HepG2 (cell line): ENCODE results near the gene TMF1. TPM values are rescaled to one million over a fixed set of nuclear protein-coding genes. Genes with fewer than 3 reads are reported as not detected.

ENCODE experiments used
- CAMTA2 ChIP-seq: sonication (generic); formaldehyde crosslinking; IDR thresholded peaks from 2 replicates; pipeline ENCODE4 v1.4.0; 2020; ENCODE audit warnings: mild to moderate bottlenecking, missing genetic modification reagents, borderline replicate concordance
- CREM ChIP-seq, 2 experiments: sonication (generic) in 1 of 2; formaldehyde crosslinking in 1 of 2; IDR thresholded peaks; 2 replicates each; pipeline versions ENCODE4 v1.4.0 to v1.6.1; 2016 to 2020; ENCODE audit warnings: antibody characterized with exemption in 1 of 2, mild to moderate bottlenecking in 1 of 2, missing genetic modification reagents in 1 of 2
- GABPB1 ChIP-seq: IDR thresholded peaks from 2 replicates; pipeline ENCODE4 v1.6.1; 2016; ENCODE audit warnings: mild to moderate bottlenecking, missing genetic modification reagents, moderate library complexity, missing compliant biosample characterization
- GPN1 ChIP-seq: sonication (generic); formaldehyde crosslinking; IDR thresholded peaks from 2 replicates; pipeline ENCODE4 v1.5.1; 2020; ENCODE audit warnings: missing genetic modification reagents, borderline replicate concordance
- KDM1A ChIP-seq: IDR thresholded peaks from 2 replicates; pipeline ENCODE4 v1.6.1; 2016; ENCODE audit warnings: missing compliant biosample characterization
- LRRFIP1 ChIP-seq: sonication (generic); formaldehyde crosslinking; conservative IDR thresholded peaks from 2 replicates; pipeline ENCODE4 v1.4.0; 2020; ENCODE audit warnings: missing genetic modification reagents
- MTERF4 ChIP-seq: sonication (generic); formaldehyde crosslinking; IDR thresholded peaks from 2 replicates; pipeline ENCODE4 v1.8.0; 2023; ENCODE audit warnings: mild to moderate bottlenecking, missing genetic modification reagents
- NBN ChIP-seq: fragments of 450-650 bp; conservative IDR thresholded peaks from 2 replicates; pipeline ENCODE4 v1.6.1; 2017
- RXRB ChIP-seq: IDR thresholded peaks from 2 replicates; pipeline ENCODE4 v1.6.1; 2016; ENCODE audit warnings: borderline replicate concordance, missing genetic modification reagents, missing compliant biosample characterization
- ZFP91 ChIP-seq: sonication (generic); formaldehyde crosslinking; IDR thresholded peaks from 2 replicates; pipeline ENCODE4 v1.9.0; 2022; ENCODE audit warnings: missing genetic modification reagents, mild to moderate bottlenecking, borderline replicate concordance
- ZMYM2 ChIP-seq: sonication (generic); formaldehyde crosslinking; IDR thresholded peaks from 2 replicates; pipeline ENCODE4 v1.8.0; 2022; ENCODE audit warnings: mild to moderate bottlenecking, missing genetic modification reagents
- ZNF142 ChIP-seq: sonication (generic); formaldehyde crosslinking; IDR thresholded peaks from 2 replicates; pipeline ENCODE4 v1.4.0; 2020; ENCODE audit warnings: missing genetic modification reagents
- ZNF333 ChIP-seq: sonication (generic); formaldehyde crosslinking; IDR thresholded peaks from 2 replicates; pipeline ENCODE4 v1.4.0; 2020; ENCODE audit warnings: mild to moderate bottlenecking, missing genetic modification reagents, borderline replicate concordance
- ZNF414 ChIP-seq: sonication (generic); formaldehyde crosslinking; IDR thresholded peaks from 2 replicates; pipeline ENCODE4 v1.5.0; 2020; ENCODE audit warnings: missing genetic modification reagents
- ZNF562 ChIP-seq: sonication (generic); formaldehyde crosslinking; IDR thresholded peaks from 2 replicates; pipeline ENCODE4 v1.8.0; 2022; ENCODE audit warnings: missing genetic modification reagents, borderline replicate concordance
- polyA plus RNA-seq, 8 experiments: library from polyadenylated mRNA; depleted of rRNA in 3 of 8; stranded (reverse) in 7 of 8; unstranded in 1 of 8; fragments of >200 nt; fragmentation: Illumina TruSeq in 4 of 8; extraction: Trizol in 4 of 8; gene quantifications; 2 replicates each; pipeline versions ENCODE4 v1.2.1 to v1.2.3, GENCODE V29; 2011 to 2016; ENCODE audit warnings: low read depth in 4 of 8, missing spikeins in 1 of 8, mixed read lengths in 1 of 8; ENCODE audit not compliant: insufficient read depth in 1 of 8
- total RNA-seq, 5 experiments: library from RNA; depleted of rRNA; stranded (reverse); fragments of >200 nt; fragmentation: Illumina TruSeq; extraction: Trizol; gene quantifications; 2 replicates each; pipeline ENCODE4 v1.2.3, GENCODE V29; 2016; ENCODE audit warnings: low read depth in 1 of 5

Gene TMF1
- total and polyA plus RNA-seq, 2 of the 13 experiments (the other 11 are each of a cell fraction or from before 2014, with no cell fraction given), result 12.1 to 38.4 TPM

- no peak; the same call in 1 of the 2 replicates for TF ChIP-seq ZNF142 (CRISPR knock-in tag)
- TF ChIP-seq KDM1A (CRISPR knock-in tag), result no peak
- no peak for TF ChIP-seq LRRFIP1
- no peak for TF ChIP-seq NBN
- 0 out of 2 replicates have a peak, but pooled peaks have one; percentile 13 for TF ChIP-seq ZNF333 (CRISPR knock-in tag)
- TF ChIP-seq ZNF414 (CRISPR knock-in tag), result no peak
- no peak for TF ChIP-seq ZMYM2 (CRISPR knock-in tag)
- TF ChIP-seq GABPB1 (CRISPR knock-in tag), result peak; percentile 93
- peak; percentile 74; the same call in 1 of the 2 replicates for TF ChIP-seq ZFP91 (CRISPR knock-in tag)
- TF ChIP-seq CREM (IDR thresholded peaks at IDR 0.05), result peak; percentile 96
- 0 out of 2 replicates have a peak, but pooled peaks have one; percentile 39 for TF ChIP-seq CREM (CRISPR knock-in tag; IDR thresholded peaks at IDR 0.05)
- TF ChIP-seq MTERF4, result no peak
- no peak for TF ChIP-seq GPN1
- no peak for TF ChIP-seq CAMTA2 (CRISPR knock-in tag)
- 0 out of 2 replicates have a peak, but pooled peaks have one; percentile 9 for TF ChIP-seq RXRB (CRISPR knock-in tag)
- no peak for TF ChIP-seq ZNF562 (CRISPR knock-in tag)
These were observed at the start of gene TMF1 (continued) for GRCh38 chr3:69051756-69052471.
